A549 (cell line): ENCODE data around the gene ZNRF3. TPM values are rescaled to one million over a fixed set of nuclear protein-coding genes. Genes with fewer than 3 reads are reported as not detected.

Experiments used
- ATAC-seq, 2 experiments: fragments of 200-7000 bp in 1 of 2; fragments of >200 bp in 1 of 2; cut with Nextera tagmentation in 1 of 2; cut with Tn5 transposase in 1 of 2; 3 replicates each; pipeline versions ENCODE4 v1.8.0 to v1.9.1; 2018 to 2020; ENCODE audit warnings: mild to moderate bottlenecking in 1 of 2, moderate library complexity in 1 of 2
- CTCF ChIA-PET: fragments of 300-600 bp; sonication (Branson Sonifier 250); formaldehyde crosslinking; extraction: SDS; loops from one replicate; lab custom pipeline; 2021; ENCODE audit warnings: antibody characterized with exemption, inconsistent platforms; lab: Yijun Ruan, JAX
- POLR2A ChIA-PET: fragments of 350-600 bp; formaldehyde crosslinking; extraction: SDS; loops from one replicate; lab custom pipeline; 2021; ENCODE audit warnings: antibody characterized with exemption, inconsistent platforms; lab: Yijun Ruan, JAX
- DNase-seq, 2 experiments: peaks; one replicate each; pipeline versions ENCODE4 v3.0.0 to v3.0.0-alpha.2; 2011 to 2016; ENCODE audit warnings: low read depth in 1 of 2, low spot score in 1 of 2
- FAIRE-seq: peaks from 2 replicates; lab custom pipeline; 2011; peaks lifted over from hg19 to GRCh38; lab: Jason Lieb, UNC
- H3K27ac ChIP-seq, 2 experiments: fragments of >200 bp; sonication (Bioruptor Twin); formaldehyde crosslinking; 3 replicates each; pipeline ENCODE4 v1.5.1; 2016 to 2017
- H3K4me1 ChIP-seq: fragments of >200 bp; sonication (Bioruptor Twin); formaldehyde crosslinking; 3 replicates; pipeline ENCODE4 v1.6.1; 2016
- H3K4me2 ChIP-seq: fragments of >200 bp; sonication (Bioruptor Twin); formaldehyde crosslinking; 3 replicates; pipeline ENCODE4 v1.6.1; 2016
- H3K4me3 ChIP-seq: fragments of >200 bp; sonication (Bioruptor Twin); formaldehyde crosslinking; 3 replicates; pipeline ENCODE4 v1.5.1; 2016
- H3K9me3 ChIP-seq: fragments of >200 bp; sonication (Bioruptor Twin); formaldehyde crosslinking; 3 replicates; pipeline ENCODE4 v1.6.1; 2016
- BCL3 ChIP-seq: fragments of >200 bp; sonication (Bioruptor Twin); formaldehyde crosslinking; IDR thresholded peaks from 3 replicates; pipeline ENCODE4 v1.6.1; 2016
- CBX2 ChIP-seq: fragments of 200-600 bp; sonication (generic); IDR thresholded peaks from 2 replicates; pipeline ENCODE4 v1.6.1; 2016; ENCODE audit warnings: low read depth, mild to moderate bottlenecking, borderline replicate concordance
- CBX8 ChIP-seq: fragments of 200-600 bp; sonication (generic); IDR thresholded peaks from 2 replicates; pipeline ENCODE4 v1.6.1; 2016
- CHD2 ChIP-seq: fragments of 150-350 bp; IDR thresholded peaks from 2 replicates; pipeline ENCODE4 v1.6.1; 2014; ENCODE audit warnings: low read length; ENCODE audit not compliant: partially characterized antibody
- CTCF ChIP-seq: fragments of >200 bp; sonication (Bioruptor Twin); formaldehyde crosslinking; IDR thresholded peaks from 3 replicates; pipeline ENCODE4 v1.5.1; 2016
- E2F6 ChIP-seq: IDR thresholded peaks from 2 replicates; pipeline ENCODE4 v1.6.1; 2012; ENCODE audit warnings: low read depth, borderline replicate concordance
- EHF ChIP-seq: fragments of 250-450 bp; sonication (Bioruptor Pico); IDR thresholded peaks from 2 replicates; pipeline ENCODE4 v1.5.0; 2020; ENCODE audit warnings: mild to moderate bottlenecking
- EP300 ChIP-seq, 2 experiments: fragments of >200 bp; sonication (Bioruptor Twin); formaldehyde crosslinking; IDR thresholded peaks; 2 replicates in 1 of 2; 3 replicates in 1 of 2; pipeline ENCODE4 v1.6.1; 2016 to 2017
- ESRRA ChIP-seq: fragments of 150-350 bp; IDR thresholded peaks from 2 replicates; pipeline ENCODE4 v1.6.1; 2014; ENCODE audit warnings: mild to moderate bottlenecking, low read length, borderline replicate concordance
- FOSB ChIP-seq: fragments of 250-450 bp; sonication (Bioruptor Pico); IDR thresholded peaks from 2 replicates; pipeline ENCODE4 v1.5.0; 2020; ENCODE audit warnings: mild to moderate bottlenecking, moderate library complexity
- FOSL2 ChIP-seq, 2 experiments: fragments of 450-650 bp in 1 of 2; fragments of >200 bp in 1 of 2; sonication (Bioruptor Twin) in 1 of 2; formaldehyde crosslinking; IDR thresholded peaks; 2 replicates each; pipeline versions ENCODE4 v1.5.0 to v1.6.1; 2016 to 2020; ENCODE audit warnings: mild to moderate bottlenecking in 1 of 2, moderate library complexity in 1 of 2
- FOXS1 ChIP-seq: fragments of 250-450 bp; sonication (Bioruptor Pico); IDR thresholded peaks from 2 replicates; pipeline ENCODE4 v1.5.0; 2020; ENCODE audit warnings: mild to moderate bottlenecking, moderate library complexity
- GATA3 ChIP-seq: IDR thresholded peaks from 2 replicates; pipeline ENCODE4 v1.6.1; 2012; ENCODE audit warnings: borderline replicate concordance
- HDAC2 ChIP-seq: fragments of 200-600 bp; sonication (generic); IDR thresholded peaks from 2 replicates; pipeline ENCODE4 v1.6.1; 2016
- HEYL ChIP-seq: fragments of 250-450 bp; sonication (Bioruptor Pico); IDR thresholded peaks from 2 replicates; pipeline ENCODE4 v1.8.0; 2021; ENCODE audit warnings: mild to moderate bottlenecking, moderate library complexity
- HMGXB4 ChIP-seq: fragments of 250-450 bp; sonication (Bioruptor Pico); IDR thresholded peaks from 2 replicates; pipeline ENCODE4 v1.5.0; 2021; ENCODE audit warnings: mild to moderate bottlenecking, moderate library complexity, borderline replicate concordance
- HOXA7 ChIP-seq: fragments of 250-450 bp; sonication (Bioruptor Pico); IDR thresholded peaks from 2 replicates; pipeline ENCODE4 v1.5.0; 2020; ENCODE audit warnings: mild to moderate bottlenecking, moderate library complexity
- HOXB5 ChIP-seq: fragments of 250-450 bp; sonication (Bioruptor Pico); IDR thresholded peaks from 2 replicates; pipeline ENCODE4 v1.5.0; 2020; ENCODE audit warnings: mild to moderate bottlenecking, moderate library complexity
- JUN ChIP-seq, 2 experiments: fragments of >200 bp; sonication (Bioruptor Twin); formaldehyde crosslinking; IDR thresholded peaks; 2 replicates in 1 of 2; 3 replicates in 1 of 2; pipeline ENCODE4 v1.6.1; 2016 to 2017
- KDM5A ChIP-seq: fragments of 200-600 bp; sonication (generic); IDR thresholded peaks from 2 replicates; pipeline ENCODE4 v1.6.1; 2016; ENCODE audit warnings: antibody characterized with exemption, mild to moderate bottlenecking
- MAFK ChIP-seq: fragments of 450-650 bp; IDR thresholded peaks from 2 replicates; pipeline ENCODE4 v1.6.1; 2014; ENCODE audit not compliant: partially characterized antibody
- MYC ChIP-seq: IDR thresholded peaks from 2 replicates; pipeline ENCODE4 v1.6.1; 2012; ENCODE audit warnings: mild to moderate bottlenecking, inconsistent platforms, low read length, improper control_type of control experiment, borderline replicate concordance
- NPAS2 ChIP-seq: fragments of 250-450 bp; sonication (Bioruptor Pico); IDR thresholded peaks from 2 replicates; pipeline ENCODE4 v1.8.0; 2022; ENCODE audit warnings: mild to moderate bottlenecking, moderate library complexity, borderline replicate concordance
- NR3C1 ChIP-seq: fragments of >200 bp; sonication (Bioruptor Twin); formaldehyde crosslinking; IDR thresholded peaks from 3 replicates; pipeline ENCODE4 v1.6.1; 2017
- PBX3 ChIP-seq: IDR thresholded peaks from 2 replicates; pipeline ENCODE4 v1.6.1; 2012
- RCOR1 ChIP-seq: fragments of 150-350 bp; IDR thresholded peaks from 2 replicates; pipeline ENCODE4 v1.6.1; 2014; ENCODE audit warnings: antibody characterized with exemption, low read length, low read depth
- SREBF2 ChIP-seq: fragments of 450-650 bp; IDR thresholded peaks from 2 replicates; pipeline ENCODE4 v1.6.1; 2014; ENCODE audit warnings: mild to moderate bottlenecking, moderate library complexity
- TP53 ChIP-seq: fragments of 250-450 bp; sonication (Bioruptor Pico); IDR thresholded peaks from 2 replicates; pipeline ENCODE4 v1.5.0; 2021; ENCODE audit warnings: mild to moderate bottlenecking, moderate library complexity
- USF2 ChIP-seq: fragments of 450-650 bp; IDR thresholded peaks from 2 replicates; pipeline ENCODE4 v1.6.1; 2014; ENCODE audit warnings: antibody characterized with exemption
- ZNF302 ChIP-seq: fragments of 250-450 bp; sonication (Bioruptor Pico); IDR thresholded peaks from 2 replicates; pipeline ENCODE4 v1.9.0; 2021; ENCODE audit warnings: inconsistent platforms, mild to moderate bottlenecking, moderate library complexity
- WGBS: methylation state at CpG from one replicate; pipeline ENCODE4 v1.1.6; 2017; ENCODE audit errors: missing lambda C conversion rate; 5-methylcytosine and 5-hydroxymethylcytosine counted together
- polyA plus RNA-seq, 4 experiments: library from polyadenylated mRNA; depleted of rRNA in 3 of 4; stranded (reverse); fragments of >200 nt; fragmentation: RNase III in 1 of 4; extraction: RNeasy Plus Mini Kit Qiagen cat#74134 plus additional on column Dnase treatment in 1 of 4; gene quantifications; 2 replicates in 3 of 4; 3 replicates in 1 of 4; pipeline ENCODE4 v1.2.3, GENCODE V29; 2011 to 2017

Gene ZNRF3
- polyA plus RNA-seq, 2 of the 4 experiments (the other 2 are of a cell fraction), result 4.6 to 6.9 TPM

- TF ChIP-seq GATA3, result no peak
Measured at GRCh38 chr22:28835630-28836189, 47.7 kb upstream of the ZNRF3 start (continued).

- no peaks in the 10 kb centered on the region for H3K4me1 ChIP-seq
- ATAC-seq (no peak), DNase-seq (no peak), FAIRE-seq (no peak)
- no peaks in the 10 kb centered on the region for H3K9me3 ChIP-seq
- H3K4me2 ChIP-seq, result no peak overlapping the region
- TF ChIP-seq NPAS2 (CRISPR knock-in tag), result no peak
- no peak for TF ChIP-seq EP300 (IDR thresholded peaks at IDR 0.05)
- TF ChIP-seq RCOR1, result no peak
- no peak for TF ChIP-seq BCL3
- no peak for TF ChIP-seq JUN (IDR thresholded peaks at IDR 0.05)
- TF ChIP-seq HEYL (CRISPR knock-in tag), result no peak
- no peak for TF ChIP-seq GATA3
- no peak for TF ChIP-seq CBX2
- TF ChIP-seq SREBF2, result no peak
- no peak for TF ChIP-seq NR3C1
- no peak for TF ChIP-seq ESRRA
- no peak for TF ChIP-seq FOSB (CRISPR knock-in tag)
- TF ChIP-seq HOXB5 (CRISPR knock-in tag), result no peak
- TF ChIP-seq USF2, result no peak
- TF ChIP-seq E2F6, result no peak
- TF ChIP-seq CBX8, result no peak
- no peak for TF ChIP-seq TP53 (CRISPR knock-in tag)
- TF ChIP-seq PBX3, result no peak
- TF ChIP-seq MAFK, result no peak
- no peak for TF ChIP-seq KDM5A
- no peak overlapping the region for H3K4me3 ChIP-seq
- ChIA-PET POLR2A (no interaction called here), CTCF (interaction anchor here (0.7 to 3.4 kb wide), 2 partner anchors 9 to 237 kb away, joined by 3 to 12 read pairs; no protein-coding TSS in a partner anchor)
- H3K27ac ChIP-seq, result no peak overlapping the region
- WGBS, result 88% methylated on average over 6 of the region's 6 CpGs
Measured at GRCh38 chr22:28837640-28838039, 45.7 kb upstream of the ZNRF3 start.

GRCh38 chr22:28838971-28839370 is 44.4 kb upstream of the ZNRF3 start:
- Histone ChIP-seq H3K27ac (no peak overlapping the region), H3K4me3 (no peak overlapping the region), H3K4me1 (no peaks in the 10 kb centered on the region), H3K9me3 (no peaks in the 10 kb centered on the region), H3K4me2 (no peak overlapping the region)
- ATAC-seq (no peak), DNase-seq (no peak), FAIRE-seq (no peak)
- ChIA-PET POLR2A (no interaction called here), CTCF (interaction anchor here (0.7 to 3.4 kb wide), 3 partner anchors 10 to 238 kb away, joined by 3 to 12 read pairs (median 9); no protein-coding TSS in a partner anchor)
- WGBS, result 52% methylated on average over 5 of the region's 5 CpGs
- TF ChIP-seq MYC (no peak), GATA3 (no peak), EHF (CRISPR knock-in tag) (no peak), HMGXB4 (no peak), HOXA7 (CRISPR knock-in tag) (no peak), FOSL2 (IDR thresholded peaks at IDR 0.05) (no peak), FOSL2 (CRISPR knock-in tag; IDR thresholded peaks at IDR 0.05) (no peak), FOXS1 (CRISPR knock-in tag) (no peak), MAFK (no peak), CBX8 (no peak), CHD2 (no peak), KDM5A (no peak), HDAC2 (no peak), CBX2 (no peak), ZNF302 (no peak), SREBF2 (no peak), CTCF (no peak)
